KMS-11 (cell line): ENCODE results near the gene NR1I3.

Experiments used
- H2AFZ ChIP-seq: fragments of 200-600 bp; sonication (generic); 2 replicates; pipeline ENCODE4 v1.6.1; 2016; ENCODE audit warnings: antibody characterized with exemption, mixed run types, low read depth
- H3K27ac ChIP-seq: fragments of 200-600 bp; sonication (generic); 2 replicates; pipeline ENCODE4 v1.6.1; 2016; ENCODE audit warnings: mild to moderate bottlenecking, mixed run types
- H3K27me3 ChIP-seq: fragments of 200-600 bp; sonication (generic); 2 replicates; pipeline ENCODE4 v1.6.1; 2017; ENCODE audit warnings: mild to moderate bottlenecking, low read depth, mixed run types, moderate library complexity; ENCODE audit not compliant: insufficient read depth
- H3K36me3 ChIP-seq: fragments of 200-600 bp; sonication (generic); 2 replicates; pipeline ENCODE4 v1.6.1; 2017; ENCODE audit warnings: mild to moderate bottlenecking, mixed run types; ENCODE audit not compliant: insufficient read depth
- H3K4me1 ChIP-seq: fragments of 200-600 bp; sonication (generic); 2 replicates; pipeline ENCODE4 v1.6.1; 2016; ENCODE audit warnings: mild to moderate bottlenecking, low read depth, mixed run types; ENCODE audit not compliant: poor library complexity, severe bottlenecking
- H3K4me2 ChIP-seq: fragments of 200-600 bp; sonication (generic); 2 replicates; pipeline ENCODE4 v1.7.0; 2016; ENCODE audit warnings: mild to moderate bottlenecking, mixed run types
- H3K4me3 ChIP-seq: fragments of 200-600 bp; sonication (generic); IDR thresholded peaks from 2 replicates; pipeline ENCODE4 v1.6.1; 2017; ENCODE audit warnings: low read depth, low read length, mixed read lengths; ENCODE audit not compliant: insufficient read depth
- H3K79me2 ChIP-seq: fragments of 200-600 bp; sonication (generic); 2 replicates; pipeline ENCODE4 v1.6.1; 2016; ENCODE audit warnings: low read depth, mixed run types; ENCODE audit not compliant: insufficient read depth
- H3K9ac ChIP-seq: fragments of 200-600 bp; sonication (generic); 2 replicates; pipeline ENCODE4 v1.6.1; 2016; ENCODE audit warnings: mild to moderate bottlenecking, mixed run types
- H4K20me1 ChIP-seq: fragments of 200-600 bp; sonication (generic); 2 replicates; pipeline ENCODE4 v1.6.1; 2016; ENCODE audit warnings: mild to moderate bottlenecking, mixed run types; ENCODE audit not compliant: insufficient read depth
- CTCF ChIP-seq: fragments of 200-600 bp; sonication (generic); conservative IDR thresholded peaks from 2 replicates; pipeline ENCODE4 v1.6.1; 2017; ENCODE audit warnings: low read depth, mild to moderate bottlenecking, antibody characterized with exemption, low read length, moderate library complexity, mixed read lengths

The NR1I3 gene

GRCh38 chr1:161266202-161266601 lies 28.2 kb upstream of the NR1I3 start:
- H3K36me3 ChIP-seq = no peaks in the 10 kb centered on the region
- no peaks in the 10 kb centered on the region for H3K4me1 ChIP-seq
- H3K4me2 ChIP-seq = no peak overlapping the region
- no peaks in the 10 kb centered on the region for H4K20me1 ChIP-seq
- no peak overlapping the region for H2AFZ ChIP-seq
- no peak overlapping the region for H3K27ac ChIP-seq
- H3K79me2 ChIP-seq = no peaks in the 10 kb centered on the region
- H3K27me3 ChIP-seq = no peaks in the 10 kb centered on the region; the same call in 1 of the 2 replicates
- no peak overlapping the region for H3K4me3 ChIP-seq
- H3K9ac ChIP-seq = no peak overlapping the region
- TF ChIP-seq CTCF = no peak

DNA sequence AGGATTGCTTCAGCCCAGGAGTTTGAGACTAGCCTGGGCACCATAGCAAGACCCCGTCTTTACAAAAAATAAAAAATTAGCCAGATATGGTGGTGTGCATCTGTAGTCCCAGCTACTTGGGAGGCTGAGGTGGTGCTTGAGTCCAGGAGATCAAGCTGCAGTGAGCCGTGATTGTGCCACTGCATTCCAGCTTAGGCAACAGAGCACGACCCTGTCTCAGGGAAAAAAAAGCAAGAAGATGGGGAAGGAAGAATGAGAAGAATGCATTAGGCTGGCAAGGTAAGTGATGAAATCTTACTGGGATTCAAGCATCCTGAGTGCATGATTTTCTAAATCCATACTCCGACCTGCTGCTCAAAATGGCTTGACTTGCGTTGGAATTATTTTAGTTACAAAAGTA lies 27.3 kb upstream of the NR1I3 start:
- Histone ChIP-seq H3K27ac (no peak overlapping the region), H3K27me3 (no peaks in the 10 kb centered on the region; the same call in 1 of the 2 replicates), H2AFZ (no peak overlapping the region), H3K79me2 (no peaks in the 10 kb centered on the region), H3K4me3 (no peak overlapping the region), H3K36me3 (no peaks in the 10 kb centered on the region), H3K9ac (no peak overlapping the region), H3K4me2 (no peak overlapping the region), H3K4me1 (no peaks in the 10 kb centered on the region), H4K20me1 (no peaks in the 10 kb centered on the region)
- TF ChIP-seq CTCF = no peak

GRCh38 chr1:161261261-161262235 lies 23.5 kb upstream of the NR1I3 start:
- Histone ChIP-seq H3K36me3 (no peaks in the 10 kb centered on the region), H2AFZ (no peak overlapping the region), H3K79me2 (no peaks in the 10 kb centered on the region), H4K20me1 (no peaks in the 10 kb centered on the region), H3K27me3 (no peaks in the 10 kb centered on the region; the same call in 1 of the 2 replicates), H3K4me2 (no peak overlapping the region), H3K27ac (no peak overlapping the region), H3K4me3 (no peak overlapping the region), H3K9ac (no peak overlapping the region), H3K4me1 (no peaks in the 10 kb centered on the region)
- TF ChIP-seq CTCF = no peak

GRCh38 chr1:161260376-161261260 lies 22.6 kb upstream of the NR1I3 start:
- no peak for TF ChIP-seq CTCF
- Histone ChIP-seq H4K20me1 (no peaks in the 10 kb centered on the region), H2AFZ (no peak overlapping the region), H3K36me3 (no peaks in the 10 kb centered on the region), H3K4me1 (no peaks in the 10 kb centered on the region), H3K27me3 (no peaks in the 10 kb centered on the region; the same call in 1 of the 2 replicates), H3K79me2 (no peaks in the 10 kb centered on the region), H3K4me2 (no peak overlapping the region), H3K9ac (no peak overlapping the region), H3K4me3 (no peak overlapping the region), H3K27ac (no peak overlapping the region)
